CD1c-positive myeloid dendritic cell (primary cell): ENCODE data around the gene ADNP2.

Experiments used
- DNase-seq: peaks from one replicate; pipeline ENCODE4 v3.0.0-alpha.2; 2016; ENCODE audit errors: extremely low spot score

Gene ADNP2

GRCh38 chr18:80188643-80189530 lies 79.8 kb downstream of the ADNP2 start:
- DNase-seq, result no peak

GRCh38 chr18:80189531-80189865 lies 80.4 kb downstream of the ADNP2 start:
- no peak for DNase-seq
